ENCODE data around the gene BCLAF1. TPM values are rescaled to one million over a fixed set of nuclear protein-coding genes. Genes with fewer than 3 reads are reported as not detected.

Gene BCLAF1
- total RNA-seq, 4 donors from 2014 or later, result 73.2 to 119 (median 93.9) TPM

DNA sequence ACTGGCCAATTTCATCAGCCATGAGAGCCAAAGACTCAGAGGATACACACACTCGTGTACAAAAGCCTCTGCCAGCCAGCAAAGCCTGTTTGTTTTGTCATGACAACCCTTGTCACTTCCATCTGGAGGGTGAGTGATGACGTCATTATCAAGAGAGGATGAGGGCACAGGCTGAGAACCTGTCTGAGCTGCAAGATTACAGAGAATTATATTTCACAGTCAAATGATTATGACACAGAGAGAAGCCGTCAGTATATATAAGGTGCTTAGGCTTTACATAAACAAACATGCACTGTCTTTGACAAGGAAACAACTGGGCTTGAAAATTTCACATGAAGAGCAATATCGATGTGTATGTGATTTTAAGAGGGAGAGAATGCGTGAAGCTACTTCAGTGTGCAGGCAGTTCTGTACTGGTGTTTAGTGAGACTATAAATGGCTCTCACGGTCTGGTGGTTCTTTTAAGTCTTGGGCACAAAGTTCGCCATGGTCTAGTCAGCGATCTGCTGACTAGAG, 36.5 kb upstream of the BCLAF1 start:
- H3K4me3 ChIP-seq, result no peak overlapping the region
- 55 to 63% methylated on average over 7 to 8 of the region's 8 CpGs for WGBS, 2 donors
- peaks cover 0 to 3% (median 0%) of the 10 kb centered on the region in 4 donors for H3K27me3 ChIP-seq
- intact Hi-C loops (cut with DNase I), result no loop called here
- H3K4me1 ChIP-seq, result no peaks in the 10 kb centered on the region
- no peak for DNase-seq
- H3K36me3 ChIP-seq, result no peaks in the 10 kb centered on the region
- TF ChIP-seq POLR2A (IDR thresholded peaks at IDR 0.05), result no peak
- TF ChIP-seq, protein P1, sequence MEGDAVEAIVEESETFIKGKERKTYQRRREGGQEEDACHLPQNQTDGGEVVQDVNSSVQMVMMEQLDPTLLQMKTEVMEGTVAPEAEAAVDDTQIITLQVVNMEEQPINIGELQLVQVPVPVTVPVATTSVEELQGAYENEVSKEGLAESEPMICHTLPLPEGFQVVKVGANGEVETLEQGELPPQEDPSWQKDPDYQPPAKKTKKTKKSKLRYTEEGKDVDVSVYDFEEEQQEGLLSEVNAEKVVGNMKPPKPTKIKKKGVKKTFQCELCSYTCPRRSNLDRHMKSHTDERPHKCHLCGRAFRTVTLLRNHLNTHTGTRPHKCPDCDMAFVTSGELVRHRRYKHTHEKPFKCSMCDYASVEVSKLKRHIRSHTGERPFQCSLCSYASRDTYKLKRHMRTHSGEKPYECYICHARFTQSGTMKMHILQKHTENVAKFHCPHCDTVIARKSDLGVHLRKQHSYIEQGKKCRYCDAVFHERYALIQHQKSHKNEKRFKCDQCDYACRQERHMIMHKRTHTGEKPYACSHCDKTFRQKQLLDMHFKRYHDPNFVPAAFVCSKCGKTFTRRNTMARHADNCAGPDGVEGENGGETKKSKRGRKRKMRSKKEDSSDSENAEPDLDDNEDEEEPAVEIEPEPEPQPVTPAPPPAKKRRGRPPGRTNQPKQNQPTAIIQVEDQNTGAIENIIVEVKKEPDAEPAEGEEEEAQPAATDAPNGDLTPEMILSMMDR (IDR thresholded peaks at IDR 0.05), result no peak
- H3K27ac ChIP-seq, result no peak overlapping the region
- no peaks in the 10 kb centered on the region for H3K9me3 ChIP-seq

- Histone ChIP-seq H3K36me3 (no peaks in the 10 kb centered on the region), H3K9me3 (no peaks in the 10 kb centered on the region), H3K27me3 (no peaks in the 10 kb centered on the region), H3K4me1 (no peaks in the 10 kb centered on the region), H3K27ac (no peak overlapping the region), H3K4me3 (no peak overlapping the region)
- no peak for DNase-seq
- intact Hi-C loops (cut with DNase I), result no loop called here
- WGBS, 2 donors, result 75 to 82% methylated on average over 8 to 10 of the region's 10 CpGs
- TF ChIP-seq, protein P1 (IDR thresholded peaks at IDR 0.05), result no peak
- no peak for TF ChIP-seq POLR2A (IDR thresholded peaks at IDR 0.05)
Observed at GRCh38 chr6:136324686-136325380, 35.2 kb upstream of the BCLAF1 start.

GRCh38 chr6:136323431-136324112, 33.9 kb upstream of the BCLAF1 start:
- no peak overlapping the region for H3K4me3 ChIP-seq
- no peaks in the 10 kb centered on the region for H3K36me3 ChIP-seq
- no peaks in the 10 kb centered on the region for H3K9me3 ChIP-seq
- TF ChIP-seq POLR2A (IDR thresholded peaks at IDR 0.05), result no peak
- TF ChIP-seq, protein P1 (IDR thresholded peaks at IDR 0.05), result no peak
- no peaks in the 10 kb centered on the region for H3K27me3 ChIP-seq
- intact Hi-C loops (cut with DNase I), result no loop called here
- no peaks in the 10 kb centered on the region for H3K4me1 ChIP-seq
- WGBS, 2 donors, result 64 to 67% methylated on average over 10 of the region's 10 CpGs
- no peak for DNase-seq
- no peak overlapping the region for H3K27ac ChIP-seq

DNA sequence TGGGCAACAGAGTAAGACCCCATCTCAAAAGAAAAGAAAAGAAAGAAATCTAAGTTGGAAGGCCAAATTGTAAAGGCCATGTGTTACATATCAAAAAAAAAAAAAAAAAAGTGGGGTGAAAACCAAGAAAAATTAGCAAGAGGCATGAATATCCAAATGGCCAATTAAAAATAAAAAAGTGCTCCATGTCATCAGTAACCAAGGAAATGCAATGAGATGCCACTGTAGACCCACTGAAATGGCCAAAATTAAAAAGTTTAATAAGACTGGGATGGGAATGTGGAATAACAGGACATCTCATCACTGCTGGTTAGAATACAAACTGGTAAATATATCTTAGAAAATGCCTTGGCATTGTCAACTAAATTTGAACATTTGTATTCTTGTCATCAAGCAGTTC, 30.1 kb upstream of the BCLAF1 start:
- Histone ChIP-seq H3K27me3 (no peaks in the 10 kb centered on the region), H3K27ac (no peak overlapping the region), H3K4me1 (peaks cover 0 to 5% (median 0%) of the 10 kb centered on the region in 3 donors), H3K36me3 (no peaks in the 10 kb centered on the region), H3K9me3 (no peaks in the 10 kb centered on the region), H3K4me3 (no peak overlapping the region)
- TF ChIP-seq, protein P1 (IDR thresholded peaks at IDR 0.05), result no peak
- no peak for TF ChIP-seq POLR2A (IDR thresholded peaks at IDR 0.05)
- intact Hi-C loops (cut with DNase I), result no loop called here
- DNase-seq, result no peak

GRCh38 chr6:136318676-136319075, 29.0 kb upstream of the BCLAF1 start:
- Histone ChIP-seq H3K36me3 (no peaks in the 10 kb centered on the region), H3K4me3 (no peak overlapping the region), H3K27me3 (no peaks in the 10 kb centered on the region), H3K9me3 (no peaks in the 10 kb centered on the region), H3K27ac (no peak overlapping the region), H3K4me1 (peaks cover 0 to 5% (median 0%) of the 10 kb centered on the region in 3 donors)
- TF ChIP-seq POLR2A (IDR thresholded peaks at IDR 0.05), result no peak
- TF ChIP-seq, protein P1 (IDR thresholded peaks at IDR 0.05), result no peak
- 66 to 67% methylated on average over 4 of the region's 4 CpGs for WGBS, 2 donors
- no peak for DNase-seq
- intact Hi-C loops (cut with DNase I), result no loop called here
